Upper lobe of right lung (tissue), 1 donor: ENCODE results near the gene ANTXRL. TPM values are rescaled to one million over a fixed set of nuclear protein-coding genes. Genes with fewer than 3 reads are reported as not detected.

Experiments
- ATAC-seq: fragments of 200-7000 bp; cut with Tn5 transposase; one replicate; pipeline ENCODE4 v1.9.1; 2020; ENCODE audit warnings: mild to moderate bottlenecking, moderate library complexity
- DNase-seq: peaks from one replicate; pipeline ENCODE4 v3.0.0-alpha.2; 2020
- H3K27ac ChIP-seq: fragments of 200-600 bp; one replicate; pipeline ENCODE4 v1.8.0; 2022
- H3K27me3 ChIP-seq: fragments of 200-600 bp; one replicate; pipeline ENCODE4 v1.8.0; 2022; ENCODE audit warnings: mild to moderate bottlenecking
- H3K36me3 ChIP-seq: fragments of 200-600 bp; one replicate; pipeline ENCODE4 v1.8.0; 2022
- H3K4me1 ChIP-seq: fragments of 200-600 bp; one replicate; pipeline ENCODE4 v1.8.0; 2022
- H3K4me3 ChIP-seq: fragments of 200-600 bp; one replicate; pipeline ENCODE4 v1.8.0; 2022; ENCODE audit warnings: mild to moderate bottlenecking
- H3K9me3 ChIP-seq: fragments of 200-600 bp; one replicate; pipeline ENCODE4 v1.8.0; 2022
- CTCF ChIP-seq: fragments of 200-600 bp; IDR thresholded peaks from one replicate; pipeline ENCODE4 v1.8.0; 2022; ENCODE audit warnings: antibody characterized with exemption
- intact Hi-C: fragments of 100-400 bp; cut with DNase I; formaldehyde crosslinking; loops from one replicate; pipeline ENCODE4 v1.11.0; 2022
- total RNA-seq: library from RNA; stranded (reverse); fragmentation: NEBNext Ultra II Directional; extraction: Animal tissue kit (Norgen Biotek cat#: 25700); gene quantifications from one replicate; pipeline ENCODE4 v1.2.1, GENCODE V29; 2021
- donor health status: DM: no; HTN: yes; CAD: no; lungs with severe emphysema.

The ANTXRL gene
- total RNA-seq, 1 donor from 2014 or later = not detected

GRCh38 chr10:46284286-46285229, 2.2 kb upstream of the ANTXRL start:
- TF ChIP-seq CTCF = no peak
- Histone ChIP-seq H3K36me3 (no peaks in the 10 kb centered on the region), H3K27ac (peak overlapping the region; percentile 75), H3K4me1 (peaks cover 13% of the 10 kb centered on the region), H3K9me3 (no peaks in the 10 kb centered on the region), H3K27me3 (no peaks in the 10 kb centered on the region), H3K4me3 (peak overlapping the region; percentile 75)
- DNase-seq = peak; percentile 94
- intact Hi-C loops = no loop called here
- ATAC-seq = peak; percentile 92

DNA sequence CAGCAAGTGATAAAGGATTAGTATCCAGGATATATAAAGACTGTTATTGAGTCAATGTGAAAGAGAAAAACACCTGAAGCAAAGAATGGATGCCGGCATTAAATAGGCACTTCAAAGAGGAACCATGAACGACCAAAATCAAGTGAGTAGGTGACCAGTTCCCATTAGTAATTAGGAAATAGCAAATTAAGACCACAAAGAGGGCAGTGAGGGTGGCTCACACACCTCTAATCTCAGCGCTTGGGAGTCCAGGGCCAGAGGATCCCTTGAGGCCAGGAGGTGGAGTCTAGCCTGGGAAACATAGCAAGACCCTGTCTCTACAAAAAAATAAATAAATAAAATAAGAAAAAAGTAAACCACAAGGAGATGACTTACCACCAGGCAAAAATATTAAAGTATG, 1.5 kb upstream of the ANTXRL start:
- Histone ChIP-seq H3K4me3 (peak overlapping the region; percentile 75), H3K9me3 (no peaks in the 10 kb centered on the region), H3K27me3 (no peaks in the 10 kb centered on the region), H3K4me1 (peaks cover 13% of the 10 kb centered on the region), H3K27ac (no peak overlapping the region), H3K36me3 (no peaks in the 10 kb centered on the region)
- ATAC-seq (no peak), DNase-seq (no peak)
- TF ChIP-seq CTCF = no peak
- intact Hi-C loops = no loop called here

DNA sequence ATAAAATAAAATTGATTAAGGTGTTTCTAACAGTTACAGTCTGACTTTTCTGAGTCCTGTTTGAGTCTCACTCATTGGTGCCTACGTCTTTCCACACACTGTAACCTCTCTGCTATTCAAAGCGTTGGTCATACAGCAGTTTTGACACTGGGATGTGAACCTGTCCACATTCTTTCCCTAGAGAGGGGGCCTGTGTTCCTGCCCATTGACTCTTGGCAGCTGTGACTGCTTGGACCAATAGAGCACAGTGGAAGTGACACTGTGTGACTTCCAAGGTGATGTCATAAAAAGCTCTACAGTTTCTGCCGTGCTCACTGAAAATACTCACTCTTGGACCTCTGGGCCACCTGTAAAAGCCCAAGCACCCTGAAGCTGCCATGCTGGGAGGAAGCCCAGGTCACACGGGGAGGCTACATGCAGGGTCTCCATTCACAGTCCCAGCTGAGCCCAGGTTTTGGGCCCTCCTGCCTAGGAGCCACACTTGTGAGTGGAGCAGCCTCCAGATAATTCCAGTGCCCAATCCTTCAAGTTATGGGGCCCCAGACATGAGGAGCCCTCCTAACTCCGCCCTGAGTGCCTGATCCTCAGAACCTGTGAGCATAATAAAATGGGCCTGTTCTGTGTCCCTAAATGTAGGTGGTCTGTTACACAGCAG, 704 bp upstream of the ANTXRL start:
- no peaks in the 10 kb centered on the region for H3K27me3 ChIP-seq
- no peaks in the 10 kb centered on the region for H3K36me3 ChIP-seq
- no peaks in the 10 kb centered on the region for H3K9me3 ChIP-seq
- H3K4me1 ChIP-seq = peaks cover 13% of the 10 kb centered on the region
- DNase-seq (peak; percentile 31), ATAC-seq (no peak)
- no peak overlapping the region for H3K4me3 ChIP-seq
- intact Hi-C loops = no loop called here
- no peak overlapping the region for H3K27ac ChIP-seq
- no peak for TF ChIP-seq CTCF

- H3K27ac ChIP-seq = no peak overlapping the region
- no peak for TF ChIP-seq CTCF
- no peaks in the 10 kb centered on the region for H3K36me3 ChIP-seq
- ATAC-seq (peak; percentile 48), DNase-seq (peak; percentile 66)
- no peaks in the 10 kb centered on the region for H3K9me3 ChIP-seq
- H3K27me3 ChIP-seq = no peaks in the 10 kb centered on the region
- intact Hi-C loops = no loop called here
- no peak overlapping the region for H3K4me3 ChIP-seq
- H3K4me1 ChIP-seq = peaks cover 9% of the 10 kb centered on the region
Measured at GRCh38 chr10:46287846-46288477, 1.2 kb downstream of the ANTXRL start.

DNA sequence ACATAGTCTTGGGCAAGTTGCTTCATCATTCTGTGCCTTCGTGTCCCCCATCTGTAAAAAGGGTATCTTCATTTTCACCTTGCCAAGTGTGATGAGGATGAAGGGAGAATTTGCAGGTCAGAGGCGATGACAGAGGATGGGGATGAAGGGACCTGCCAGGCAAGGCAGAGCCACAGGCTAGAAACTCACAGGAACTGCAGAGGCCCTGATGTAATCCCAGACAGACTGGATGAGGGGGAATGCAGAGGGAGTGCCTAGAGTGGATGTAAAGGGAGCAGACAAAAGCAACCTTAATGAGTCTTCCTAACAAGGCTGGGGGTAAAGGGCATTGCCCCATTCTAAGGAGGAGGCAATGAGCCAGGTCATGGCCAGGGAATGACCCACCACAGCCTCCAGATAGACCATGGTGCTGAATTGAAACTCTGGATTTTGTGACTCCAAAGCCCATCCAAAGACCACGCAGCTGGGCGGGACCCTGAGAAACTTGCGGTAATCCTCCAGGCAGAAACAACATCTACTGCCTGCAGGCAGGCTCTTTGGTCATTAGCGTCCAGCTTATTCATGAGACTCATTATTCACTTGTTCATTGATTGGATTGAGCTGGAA, 1.9 kb downstream of the ANTXRL start:
- ATAC-seq (no peak), DNase-seq (peak; percentile 5)
- TF ChIP-seq CTCF = no peak
- H3K4me3 ChIP-seq = no peak overlapping the region
- H3K36me3 ChIP-seq = no peaks in the 10 kb centered on the region
- intact Hi-C loops = no loop called here
- no peaks in the 10 kb centered on the region for H3K27me3 ChIP-seq
- H3K9me3 ChIP-seq = no peaks in the 10 kb centered on the region
- peaks cover 9% of the 10 kb centered on the region for H3K4me1 ChIP-seq
- H3K27ac ChIP-seq = no peak overlapping the region
